DND-41 (cell line): ENCODE measurements around the gene SMARCC1.

Source experiments
- ATAC-seq: fragments of 200-7000 bp; cut with Tn5 transposase; 3 replicates; pipeline ENCODE4 v1.9.1; 2021; ENCODE audit warnings: low read depth; ENCODE audit not compliant: insufficient read depth
- DNase-seq: peaks from one replicate; pipeline ENCODE4 v3.0.0-alpha.2; 2020
- H2AFZ ChIP-seq: 2 replicates; pipeline ENCODE4 v1.6.0; 2012; ENCODE audit warnings: low read depth, low read length
- H3K27ac ChIP-seq: 2 replicates; pipeline ENCODE4 v1.5.1; 2012; ENCODE audit warnings: low read length, inconsistent platforms
- H3K27me3 ChIP-seq: fragments of 200-600 bp; sonication (generic); 2 replicates; pipeline ENCODE4 v1.6.0; 2012; ENCODE audit warnings: low read length, mild to moderate bottlenecking, inconsistent platforms; ENCODE audit not compliant: insufficient read depth, poor library complexity
- H3K36me3 ChIP-seq: 2 replicates; pipeline ENCODE4 v1.5.1; 2012; ENCODE audit warnings: low read length, inconsistent platforms; ENCODE audit not compliant: insufficient read depth
- H3K4me1 ChIP-seq: 2 replicates; pipeline ENCODE4 v1.5.1; 2012; ENCODE audit warnings: mild to moderate bottlenecking, low read length; ENCODE audit not compliant: insufficient read depth
- H3K4me2 ChIP-seq: 2 replicates; pipeline ENCODE4 v1.6.0; 2012; ENCODE audit warnings: mild to moderate bottlenecking, moderate library complexity, low read length, inconsistent platforms; ENCODE audit not compliant: insufficient read depth
- H3K4me3 ChIP-seq, 2 experiments: fragments of 200-600 bp in 1 of 2; shearing (Covaris generic) in 1 of 2; 2 replicates each; pipeline ENCODE4 v1.5.1; 2012 to 2016; ENCODE audit warnings: inconsistent platforms in 2 of 2, low read length in 2 of 2, mild to moderate bottlenecking in 2 of 2, low read depth in 1 of 2, moderate library complexity in 1 of 2
- H3K79me2 ChIP-seq: 2 replicates; pipeline ENCODE4 v1.6.0; 2012; ENCODE audit warnings: low read length, inconsistent platforms; ENCODE audit not compliant: insufficient read depth
- H3K9ac ChIP-seq: 2 replicates; pipeline ENCODE4 v1.6.0; 2012; ENCODE audit warnings: low read depth, mild to moderate bottlenecking, inconsistent platforms, low read length, moderate library complexity
- H3K9me3 ChIP-seq: 2 replicates; pipeline ENCODE4 v1.5.1; 2012; ENCODE audit warnings: low read length, moderate library complexity, mild to moderate bottlenecking, inconsistent platforms; ENCODE audit not compliant: insufficient read depth, severe bottlenecking
- H4K20me1 ChIP-seq: 2 replicates; pipeline ENCODE4 v1.6.0; 2012; ENCODE audit warnings: low read length; ENCODE audit not compliant: insufficient read depth
- EZH2 ChIP-seq: IDR thresholded peaks from 3 replicates; pipeline ENCODE4 v1.6.1; 2012; ENCODE audit warnings: borderline replicate concordance, low read depth, mild to moderate bottlenecking, moderate library complexity, low read length, inconsistent platforms; ENCODE audit not compliant: severe bottlenecking
- TF ChIP-seq, protein P1 (sequence below): IDR thresholded peaks from 2 replicates; pipeline ENCODE4 v1.5.1; 2012; ENCODE audit warnings: borderline replicate concordance, low read length, moderate library complexity, mild to moderate bottlenecking; ENCODE audit not compliant: poor library complexity, severe bottlenecking; ENCODE audit errors: extremely low read depth

Gene SMARCC1

DNA sequence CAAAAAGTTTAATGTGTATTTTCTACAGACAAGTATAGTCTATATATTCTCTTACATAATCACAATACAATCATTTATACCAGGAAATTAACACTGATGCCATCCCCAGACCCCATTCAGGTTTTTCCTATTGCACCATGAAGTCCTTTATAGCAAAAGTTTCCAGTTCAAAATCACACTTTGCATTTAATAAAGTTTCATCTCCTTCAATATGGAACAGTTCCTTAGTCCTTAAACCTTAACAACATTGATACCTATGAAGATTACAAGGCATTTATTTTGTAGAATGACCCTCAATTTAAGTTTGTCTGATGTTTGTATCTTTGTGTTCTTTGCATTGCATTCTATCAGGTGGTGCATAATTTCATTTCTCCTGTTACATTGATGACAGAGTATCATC is 2.0 kb upstream of the SMARCC1 start:
- H3K79me2 ChIP-seq, result peaks cover 41% of the 10 kb centered on the region
- peaks cover 4% of the 10 kb centered on the region for H3K36me3 ChIP-seq
- H4K20me1 ChIP-seq, result peaks cover 20% of the 10 kb centered on the region
- H3K27ac ChIP-seq, result no peak overlapping the region
- H3K4me1 ChIP-seq, result peaks cover 35% of the 10 kb centered on the region
- DNase-seq (no peak), ATAC-seq (no peak)
- no peak overlapping the region for H2AFZ ChIP-seq
- no peak overlapping the region for H3K9ac ChIP-seq
- no peaks in the 10 kb centered on the region for H3K9me3 ChIP-seq
- no peak overlapping the region for H3K4me3 ChIP-seq
- H3K4me2 ChIP-seq, result no peak overlapping the region
- TF ChIP-seq EZH2, result no peak
- TF ChIP-seq, protein P1, sequence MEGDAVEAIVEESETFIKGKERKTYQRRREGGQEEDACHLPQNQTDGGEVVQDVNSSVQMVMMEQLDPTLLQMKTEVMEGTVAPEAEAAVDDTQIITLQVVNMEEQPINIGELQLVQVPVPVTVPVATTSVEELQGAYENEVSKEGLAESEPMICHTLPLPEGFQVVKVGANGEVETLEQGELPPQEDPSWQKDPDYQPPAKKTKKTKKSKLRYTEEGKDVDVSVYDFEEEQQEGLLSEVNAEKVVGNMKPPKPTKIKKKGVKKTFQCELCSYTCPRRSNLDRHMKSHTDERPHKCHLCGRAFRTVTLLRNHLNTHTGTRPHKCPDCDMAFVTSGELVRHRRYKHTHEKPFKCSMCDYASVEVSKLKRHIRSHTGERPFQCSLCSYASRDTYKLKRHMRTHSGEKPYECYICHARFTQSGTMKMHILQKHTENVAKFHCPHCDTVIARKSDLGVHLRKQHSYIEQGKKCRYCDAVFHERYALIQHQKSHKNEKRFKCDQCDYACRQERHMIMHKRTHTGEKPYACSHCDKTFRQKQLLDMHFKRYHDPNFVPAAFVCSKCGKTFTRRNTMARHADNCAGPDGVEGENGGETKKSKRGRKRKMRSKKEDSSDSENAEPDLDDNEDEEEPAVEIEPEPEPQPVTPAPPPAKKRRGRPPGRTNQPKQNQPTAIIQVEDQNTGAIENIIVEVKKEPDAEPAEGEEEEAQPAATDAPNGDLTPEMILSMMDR, result no peak
- H3K27me3 ChIP-seq, result no peaks in the 10 kb centered on the region

DNA sequence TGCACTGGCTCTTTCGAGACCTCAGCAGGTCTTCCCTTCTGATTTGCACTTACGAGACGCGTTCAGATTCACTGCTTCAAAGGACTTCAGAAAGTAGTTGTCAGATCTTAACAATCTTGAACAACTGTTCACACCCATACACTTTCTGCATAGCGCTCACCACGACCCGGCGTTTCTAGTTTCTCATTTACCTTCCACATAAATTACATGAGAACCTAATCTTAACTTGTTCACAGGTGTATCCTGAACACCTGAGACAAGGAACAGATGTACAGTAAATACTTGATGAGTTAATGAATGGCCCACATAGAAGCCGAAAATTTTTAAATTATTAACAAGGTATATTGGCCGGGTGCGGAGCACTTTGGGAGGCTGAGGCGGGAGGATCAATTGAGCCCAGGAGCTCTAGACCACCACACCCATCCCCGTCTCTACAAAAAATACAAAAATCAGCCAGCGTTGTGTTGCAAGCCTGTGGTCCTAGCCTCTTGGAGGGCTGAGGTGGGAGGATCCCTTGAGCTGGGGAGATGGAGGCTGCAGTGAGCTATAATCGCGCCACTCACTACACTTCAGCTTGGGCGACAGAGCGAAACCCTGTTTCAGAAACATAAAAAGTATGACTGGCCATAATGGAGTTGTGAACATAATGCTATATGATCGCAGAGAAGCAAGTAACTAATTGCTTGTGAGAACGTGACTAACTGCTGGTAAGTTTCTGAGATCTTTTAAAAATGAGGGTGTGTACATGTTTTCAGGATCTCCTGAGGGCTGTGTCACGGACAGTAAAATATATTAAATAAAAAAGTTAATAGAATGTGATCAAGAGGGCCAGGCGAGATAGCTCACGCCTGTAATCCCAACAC is 984 bp upstream of the SMARCC1 start:
- H3K27me3 ChIP-seq, result no peaks in the 10 kb centered on the region
- peak overlapping the region; percentile 65 for H3K4me2 ChIP-seq
- peak overlapping the region; percentile 94 for H3K27ac ChIP-seq
- peaks cover 29% of the 10 kb centered on the region for H4K20me1 ChIP-seq
- ATAC-seq (no peak), DNase-seq (no peak)
- peak overlapping the region; percentile 42 to 91; a peak in 3 of 4 replicates for H3K4me3 ChIP-seq
- peaks cover 51% of the 10 kb centered on the region for H3K79me2 ChIP-seq
- peak overlapping the region; percentile 86 for H2AFZ ChIP-seq
- no peaks in the 10 kb centered on the region for H3K9me3 ChIP-seq
- peaks cover 38% of the 10 kb centered on the region for H3K4me1 ChIP-seq
- H3K9ac ChIP-seq, result peak overlapping the region; percentile 85
- peaks cover 9% of the 10 kb centered on the region for H3K36me3 ChIP-seq
- TF ChIP-seq, protein P1, result no peak
- no peak for TF ChIP-seq EZH2

DNA sequence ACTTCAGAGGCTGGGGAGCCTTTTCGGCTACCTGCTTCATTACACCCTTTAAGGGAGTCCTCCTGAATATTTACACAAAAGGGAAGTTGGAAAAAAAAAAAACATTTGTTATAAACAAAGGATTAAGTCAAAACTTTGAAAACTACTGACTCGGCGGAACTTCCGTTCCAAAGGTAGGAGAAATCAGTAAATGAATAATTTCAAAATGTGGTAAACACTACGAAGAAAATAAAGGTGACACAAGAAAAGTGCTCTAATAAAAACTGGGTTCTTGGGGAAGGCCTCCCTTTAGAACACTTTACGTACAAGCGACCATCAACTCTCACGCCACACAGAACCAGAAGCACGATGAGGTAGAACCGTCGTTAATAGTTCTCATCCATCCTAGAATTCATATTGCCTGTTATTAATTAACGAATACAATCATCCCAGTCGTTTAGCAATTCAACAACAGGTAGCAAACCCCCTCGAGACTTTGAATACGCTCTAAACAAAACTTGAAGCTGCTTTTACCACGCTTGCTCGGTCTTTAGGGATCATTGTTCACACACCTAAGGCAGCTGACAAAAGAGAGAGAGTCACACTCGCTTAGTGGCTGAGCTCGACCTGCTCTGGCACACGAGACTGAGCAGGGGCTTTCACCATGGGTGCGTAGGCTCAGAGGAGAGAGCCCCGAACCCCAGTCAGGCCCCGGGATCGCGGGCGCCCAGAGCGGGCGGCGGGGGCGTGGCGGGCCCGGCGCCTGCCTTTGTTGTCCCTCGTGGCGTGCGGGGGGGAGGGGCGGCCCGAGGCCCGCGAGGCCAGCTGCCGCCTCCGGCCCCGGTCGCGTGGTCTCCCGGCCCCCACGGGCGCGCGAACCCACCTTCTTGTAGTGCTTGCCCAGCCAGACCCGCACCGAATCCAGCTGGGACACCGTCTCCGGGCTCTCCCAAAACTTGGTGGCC is 680 bp downstream of the SMARCC1 start:
- peaks cover 68% of the 10 kb centered on the region for H3K79me2 ChIP-seq
- DNase-seq (peak; percentile 65), ATAC-seq (peak; percentile 44)
- TF ChIP-seq, protein P1, result no peak
- TF ChIP-seq EZH2, result no peak
- H3K4me1 ChIP-seq, result peaks cover 38% of the 10 kb centered on the region
- no peaks in the 10 kb centered on the region for H3K27me3 ChIP-seq
- peaks cover 15% of the 10 kb centered on the region for H3K36me3 ChIP-seq
- H3K9ac ChIP-seq, result peak overlapping the region; percentile 85
- H3K27ac ChIP-seq, result peak overlapping the region; percentile 80
- peak overlapping the region; percentile 76 for H2AFZ ChIP-seq
- H4K20me1 ChIP-seq, result peaks cover 41% of the 10 kb centered on the region
- H3K9me3 ChIP-seq, result no peaks in the 10 kb centered on the region
- H3K4me2 ChIP-seq, result peak overlapping the region; percentile 92
- H3K4me3 ChIP-seq, result peak overlapping the region; percentile 81 to 91
